Stimulated activated CD4-positive, alpha-beta T cell treated with anti-CD3 and anti-CD28 coated beads, Interleukin-12 subunit alpha, Interleukin-12 subunit beta, amount 100 ng/mL, for 24 hours (primary cell): ENCODE data around the gene GABRR1.
"Not testable (repeated sequence)": the region's sequence is repeated elsewhere in the genome, so short reads cannot be mapped to it uniquely, and the experiment has no call there.

ENCODE experiments used
- DNase-seq, 2 experiments: peaks; one replicate each; pipeline ENCODE4 v3.0.0-alpha.2; 2020; ENCODE audit warnings: low read depth in 2 of 2

The GABRR1 gene

DNA sequence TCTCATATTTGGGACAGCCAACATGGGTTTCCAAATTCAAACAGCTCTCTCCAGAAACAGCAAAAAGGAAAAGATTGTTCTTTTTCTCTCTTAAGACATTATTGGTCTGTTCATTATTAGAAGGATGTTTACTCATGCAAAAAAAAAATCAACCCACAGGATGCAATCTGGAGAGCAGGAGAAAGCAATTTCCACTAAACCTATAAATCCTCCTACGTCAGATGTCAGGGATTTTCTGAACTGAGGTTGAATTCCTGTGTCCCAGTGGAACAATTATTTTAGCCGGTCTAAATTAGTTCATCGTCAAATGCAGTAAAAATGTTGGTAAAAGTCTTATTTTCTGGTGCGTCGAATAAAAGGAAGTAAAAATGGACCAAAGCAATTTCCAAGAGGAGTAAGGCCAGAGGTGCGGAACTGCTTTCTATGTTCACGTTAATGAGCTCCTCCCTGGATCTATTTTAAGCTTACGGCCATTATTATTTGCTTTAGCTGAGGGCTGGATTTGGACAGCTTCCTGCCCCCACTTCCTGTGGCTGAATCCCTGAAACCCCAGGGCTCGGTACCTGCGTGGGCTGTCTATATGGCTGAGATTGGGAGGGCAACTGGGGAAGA, at the start of gene GABRR1:
TSS of gene GABRR1 (minus strand) at position 60 of the 612 bp plus-strand sequence. CDS start at position 24, 36 bp downstream.
- no peak for DNase-seq

DNA sequence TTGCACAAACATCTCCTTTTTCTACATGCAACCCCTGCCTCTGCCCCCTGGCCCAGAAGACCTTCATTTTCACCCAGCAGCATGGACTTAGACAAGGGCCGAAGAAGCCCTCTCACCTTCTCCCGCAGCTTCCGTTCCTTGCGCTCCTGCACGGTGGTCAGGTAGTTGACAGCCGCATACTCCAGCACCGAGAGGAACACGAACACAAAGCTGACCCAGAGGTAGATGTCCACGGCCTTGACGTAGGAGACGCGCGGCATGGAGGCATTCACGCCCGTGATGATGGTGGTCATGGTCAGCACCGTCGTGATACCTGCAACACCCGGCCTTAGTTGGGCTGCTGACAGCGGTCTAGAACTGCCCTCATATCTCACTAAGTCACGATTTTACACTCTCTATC, 47.1 kb upstream of the GABRR1 start:
- DNase-seq: no peak

DNA sequence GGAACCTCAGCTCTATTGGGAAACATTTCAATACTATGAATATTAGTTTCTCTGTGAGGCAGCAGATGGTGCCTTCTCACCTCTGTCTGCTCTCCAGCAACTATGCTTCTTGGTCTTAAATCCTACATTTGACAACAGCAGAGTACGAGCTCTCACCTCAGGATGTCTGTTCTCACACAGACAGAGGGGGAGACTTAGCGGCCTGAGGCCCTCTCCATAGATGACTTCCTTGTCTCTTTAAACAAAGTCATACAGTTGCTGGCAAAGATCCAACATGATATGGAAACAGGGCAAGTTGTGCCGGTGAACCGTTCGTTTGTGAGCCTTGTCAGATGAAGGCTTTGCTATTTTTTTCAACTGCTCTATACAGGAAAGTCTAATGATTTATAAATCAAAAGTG, 43.7 kb upstream of the GABRR1 start:
- DNase-seq: no peak

DNA sequence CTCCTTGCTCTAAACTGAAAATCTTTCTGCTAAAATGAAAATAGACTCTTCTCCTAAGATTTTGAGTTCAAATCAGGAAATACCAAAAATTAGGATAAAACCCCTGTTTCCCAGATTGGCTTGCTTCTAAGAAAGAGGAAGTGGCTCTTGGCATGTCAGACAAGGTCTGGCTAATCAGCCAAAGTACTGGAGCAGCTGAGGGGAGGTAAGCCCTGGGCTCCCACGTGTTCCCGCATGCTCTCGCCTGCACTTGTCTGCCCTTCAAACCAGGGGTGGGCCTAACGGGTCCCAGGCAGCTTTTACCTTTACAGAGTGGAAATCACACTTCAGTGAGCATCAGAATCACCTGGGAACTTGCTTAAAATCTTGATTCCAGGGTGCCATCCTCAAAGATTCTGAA, 43.2 kb upstream of the GABRR1 start:
- no peak for DNase-seq

DNA sequence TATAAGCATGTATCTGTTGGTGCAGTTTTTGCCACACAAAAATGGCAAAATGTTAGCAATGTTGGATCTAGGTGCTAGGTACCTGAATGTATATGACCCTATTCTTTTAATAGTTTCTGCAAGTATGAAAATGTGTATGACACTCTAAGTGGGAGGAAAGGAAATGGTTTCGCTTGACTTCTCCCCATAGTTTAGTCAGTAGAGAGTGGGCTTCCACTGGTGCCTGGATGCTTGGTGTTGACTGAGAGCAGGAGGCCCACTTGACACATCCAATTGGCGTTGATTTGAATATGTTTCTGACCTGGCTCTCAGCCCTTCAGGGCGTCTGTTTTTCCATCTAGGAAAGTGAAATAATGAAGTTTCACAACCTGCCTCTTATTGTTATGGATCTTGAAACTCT, 41.8 kb upstream of the GABRR1 start:
- DNase-seq: no peak

GRCh38 chr6:89257781-89258180, 40.6 kb upstream of the GABRR1 start:
- no peak for DNase-seq

DNA sequence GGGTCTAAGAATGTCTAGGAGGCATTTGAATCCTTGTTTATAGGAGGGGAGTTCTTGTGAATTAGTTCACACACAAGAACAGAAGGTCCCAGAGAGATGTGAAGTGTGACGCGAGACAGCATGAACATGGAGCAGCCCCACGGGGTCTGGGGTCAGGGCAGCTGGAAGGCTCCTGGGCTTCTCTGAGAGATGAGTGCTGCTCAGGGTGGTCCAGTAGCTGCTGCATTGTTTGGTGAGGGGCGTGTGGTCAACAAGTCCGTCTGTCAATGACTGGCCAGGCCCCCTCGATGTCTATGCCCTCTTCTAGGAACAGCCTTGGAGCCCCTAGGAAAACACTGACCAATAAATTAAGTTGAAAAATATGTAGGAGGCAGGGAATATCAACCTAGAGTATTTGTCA, 40.2 kb upstream of the GABRR1 start:
- DNase-seq: no peak

DNA sequence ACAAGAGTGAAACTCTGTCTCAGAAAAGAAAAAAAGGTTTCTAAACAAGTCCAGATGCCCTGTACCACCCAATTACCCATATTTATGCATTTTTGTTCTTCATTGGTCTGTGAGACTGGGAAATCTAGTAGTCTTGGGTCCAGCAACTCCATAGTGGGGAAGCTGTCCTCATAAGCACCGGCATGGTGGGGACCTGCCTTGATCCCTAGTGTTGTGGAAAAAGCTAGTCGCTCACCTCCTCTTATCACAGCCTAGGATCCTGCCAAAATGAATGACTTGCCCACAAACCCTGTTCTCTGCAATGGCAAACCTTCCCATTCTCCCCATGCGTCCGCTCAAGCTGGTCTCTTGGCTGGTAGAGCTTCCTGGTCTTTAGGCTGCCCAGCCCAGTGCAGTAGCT, 38.3 kb upstream of the GABRR1 start:
- DNase-seq: no peak

- DNase-seq: no peak
Observed at GRCh38 chr6:89254569-89254968, 37.4 kb upstream of the GABRR1 start.

GRCh38 chr6:89252907-89253306, 35.7 kb upstream of the GABRR1 start:
- DNase-seq: no peak

GRCh38 chr6:89251976-89252375, 34.8 kb upstream of the GABRR1 start:
- DNase-seq: no peak

- DNase-seq: no peak
Observed at GRCh38 chr6:89251170-89251569, 34.0 kb upstream of the GABRR1 start.

DNA sequence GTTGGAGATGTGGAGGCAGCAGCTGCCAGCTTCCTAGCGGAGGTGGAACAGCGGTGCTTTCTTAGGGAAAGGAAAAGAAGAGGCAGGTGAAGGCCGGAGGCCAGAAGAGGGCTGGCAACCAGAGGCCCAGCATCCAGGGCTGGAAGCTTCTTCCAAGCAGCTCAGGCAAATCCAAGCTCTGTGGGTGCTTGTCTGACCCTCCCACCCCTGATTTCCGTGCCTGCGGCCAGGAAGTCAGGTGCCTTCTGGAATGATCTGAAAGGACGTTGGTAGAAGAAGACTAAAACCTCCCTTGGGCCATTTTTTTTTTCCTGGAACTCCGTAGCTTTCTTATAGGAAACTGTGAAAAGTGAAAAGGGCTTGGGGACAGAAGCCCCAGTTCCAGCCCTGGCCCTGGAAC, 33.1 kb upstream of the GABRR1 start:
- no peak for DNase-seq

DNA sequence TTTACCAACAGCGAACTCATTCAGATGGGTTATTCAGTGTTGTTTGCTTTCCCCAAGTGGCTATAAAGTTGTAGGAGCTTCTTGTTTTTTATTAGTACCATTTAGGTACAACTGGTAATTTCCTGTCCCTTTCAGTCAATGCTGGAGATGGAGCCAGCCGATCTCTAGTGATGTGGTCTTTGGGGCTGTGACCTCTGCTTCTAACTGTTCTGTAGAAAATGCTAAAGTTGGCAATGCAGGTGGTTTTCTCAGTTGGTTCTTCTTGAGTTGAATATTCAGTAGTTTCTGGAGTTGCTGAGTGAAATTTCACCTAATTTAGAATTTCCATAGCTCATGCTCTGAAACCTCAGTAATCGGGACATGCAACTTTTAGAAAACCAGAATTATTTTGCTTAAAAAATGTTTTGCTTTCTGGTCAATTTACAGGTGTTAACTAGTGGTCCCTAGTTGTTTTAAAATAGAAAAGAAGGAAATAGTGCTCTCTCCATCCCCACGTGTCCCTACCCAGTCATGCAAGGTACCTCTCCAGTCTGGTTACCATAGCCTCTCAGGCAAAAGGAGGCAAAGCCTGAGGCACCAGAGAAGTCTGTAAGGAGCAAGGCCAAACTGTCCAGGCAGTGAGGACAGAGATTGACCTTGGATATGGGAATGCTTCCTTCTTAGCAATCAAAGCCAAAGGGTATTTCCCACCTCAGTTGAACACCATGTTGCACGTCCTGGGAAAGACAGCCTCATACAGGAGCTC, 27.3 kb upstream of the GABRR1 start:
- no peak for DNase-seq

GRCh38 chr6:89243331-89243629, 26.1 kb upstream of the GABRR1 start:
- no peak for DNase-seq

DNA sequence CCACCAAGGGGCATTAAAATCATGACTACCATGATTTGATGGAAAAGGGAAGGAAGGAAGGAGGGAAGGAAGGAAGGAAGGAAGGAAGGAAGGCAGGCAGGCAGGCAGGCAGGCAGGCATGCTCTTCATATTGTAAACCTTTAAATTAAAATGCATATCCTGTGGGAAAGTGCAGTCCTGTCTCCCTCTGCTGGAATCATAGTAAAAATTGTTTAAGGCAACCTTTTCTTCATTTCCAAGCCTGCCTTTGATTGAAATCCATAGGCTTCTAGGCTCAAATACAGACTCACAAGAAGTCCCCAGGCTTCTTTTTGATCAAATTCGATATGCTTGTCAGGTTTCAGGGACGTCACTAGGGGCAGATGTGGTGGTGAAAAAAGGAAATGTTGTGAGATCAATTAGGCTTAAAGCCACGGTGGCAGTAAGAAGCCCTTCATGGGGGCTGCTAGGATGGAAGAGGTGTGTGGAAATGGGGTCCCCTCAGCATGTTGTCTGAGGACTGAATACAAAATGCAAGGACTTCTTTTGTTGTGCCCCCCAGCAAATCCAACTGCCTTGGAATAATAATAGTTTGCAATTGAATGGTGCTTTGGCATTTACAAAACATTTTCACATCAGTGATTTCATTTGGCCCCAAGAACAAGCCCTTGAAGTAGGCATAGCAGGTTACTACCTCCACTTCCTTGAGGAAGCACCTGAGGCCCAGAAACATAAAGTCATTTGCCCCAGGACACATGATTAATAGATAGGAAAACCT, 25.6 kb upstream of the GABRR1 start:
- DNase-seq: no peak

DNA sequence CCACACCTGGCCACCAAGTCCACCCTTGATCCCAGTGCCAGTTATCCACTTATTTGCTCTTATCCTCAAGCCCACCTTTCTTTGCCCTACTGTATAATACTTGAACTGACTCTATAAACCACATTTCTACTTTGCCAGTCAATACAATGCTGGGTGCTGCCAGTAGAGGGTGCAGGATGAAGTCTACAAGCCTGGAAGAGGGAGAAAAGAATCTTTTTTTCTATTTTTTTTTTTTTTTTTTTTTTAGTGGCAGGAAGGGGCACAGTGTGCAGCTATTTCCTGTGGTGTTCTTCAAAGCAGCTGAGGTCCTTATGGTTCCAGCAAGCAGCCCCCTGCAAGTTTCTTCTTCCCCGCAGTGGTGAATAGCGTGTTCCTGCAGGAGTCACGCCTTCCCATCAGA, 22.2 kb upstream of the GABRR1 start:
- DNase-seq: no peak

DNA sequence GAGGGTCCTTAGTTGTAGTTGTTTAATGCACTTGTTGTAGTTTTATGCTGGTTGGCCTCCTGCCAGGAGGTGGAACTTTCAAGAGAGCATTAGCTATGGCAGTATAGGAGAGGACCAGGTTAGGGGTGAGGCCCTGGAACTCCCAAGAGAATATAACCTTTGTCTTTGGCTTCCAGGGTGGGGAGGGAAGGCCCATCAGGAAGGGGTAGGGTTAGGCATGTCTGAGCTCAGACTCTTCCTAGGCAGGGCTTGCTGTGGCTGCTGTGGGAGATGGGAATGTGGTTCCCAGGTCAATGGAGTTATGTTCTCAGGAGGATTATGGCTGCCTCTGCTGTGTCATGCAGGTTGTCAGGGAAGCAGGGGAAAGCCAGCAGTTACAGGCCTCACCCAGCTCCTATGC, 20.0 kb upstream of the GABRR1 start:
- no peak for DNase-seq

- not testable (repeated sequence) for DNase-seq
Observed at GRCh38 chr6:89233605-89234004, 16.4 kb upstream of the GABRR1 start.

DNA sequence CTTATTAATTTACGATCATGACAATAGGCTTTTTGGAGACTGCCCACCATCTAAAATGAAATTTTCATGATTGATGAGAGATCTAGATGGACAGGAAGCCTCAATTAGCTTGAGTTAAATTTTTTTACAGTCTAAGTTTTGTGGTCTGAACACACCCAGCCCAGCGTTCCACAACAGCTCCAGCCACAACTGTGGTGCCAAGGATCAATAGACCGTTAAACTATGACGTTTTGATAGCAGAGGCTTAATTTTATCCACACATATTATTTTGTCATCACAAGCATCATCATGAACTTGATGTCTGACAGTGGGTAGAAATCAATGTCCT, 5.5 kb upstream of the GABRR1 start:
- DNase-seq: no peak

- no peak for DNase-seq
Observed at GRCh38 chr6:89221971-89222711, 5.0 kb upstream of the GABRR1 start.

DNA sequence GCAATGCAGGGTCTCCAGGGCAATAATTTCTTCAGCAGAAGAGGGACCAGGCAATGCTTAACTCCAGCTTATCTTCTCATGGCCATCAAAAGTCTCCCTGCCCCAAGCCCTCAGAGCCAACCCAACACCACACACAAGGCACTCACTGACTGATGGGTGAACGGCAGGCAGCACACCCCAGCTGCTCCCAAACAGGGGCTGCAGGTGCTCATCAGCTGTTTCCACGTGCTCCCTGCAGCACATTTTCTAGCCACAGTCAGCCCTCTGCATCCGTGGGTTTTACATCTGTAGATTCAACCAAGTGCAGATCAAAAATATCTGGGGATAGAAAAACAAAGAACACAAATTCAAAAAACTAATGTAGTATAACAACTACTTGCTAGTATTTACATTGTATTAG, 4.0 kb upstream of the GABRR1 start:
- no peak for DNase-seq

DNA sequence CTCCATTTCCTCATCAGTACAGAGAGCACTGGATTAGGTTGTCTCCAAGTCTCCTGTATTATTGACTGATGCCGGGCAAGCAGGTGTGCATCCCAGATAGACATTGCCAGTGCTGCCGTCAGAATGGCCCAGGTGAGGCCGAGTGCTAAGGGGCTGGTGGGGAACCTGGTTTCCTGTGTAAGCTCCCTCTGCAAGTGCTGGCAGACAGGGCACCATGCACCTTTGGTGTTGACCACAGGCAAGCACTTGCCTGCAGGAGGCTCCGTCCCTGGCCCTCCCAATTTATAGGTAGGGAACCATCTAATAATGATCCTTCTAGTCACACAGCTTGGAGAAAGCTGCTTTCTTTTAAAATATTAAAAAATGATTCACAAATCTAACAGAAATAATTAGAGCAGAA, 747 bp downstream of the GABRR1 start:
- DNase-seq: no peak
